HG03460 (cell line): ENCODE results near the gene CACNA2D3.

ENCODE experiments used
- ATAC-seq: cut with Tn5 transposase; IDR thresholded peaks from one replicate; pipeline ENCODE4 v1.9.1; 2021; ENCODE audit not compliant: unreplicated experiment

Gene CACNA2D3

GRCh38 chr3:54213907-54214306 is 91.6 kb downstream of the CACNA2D3 start:
- no peak for ATAC-seq

- ATAC-seq = no peak
Measured at GRCh38 chr3:54214845-54215244, 92.5 kb downstream of the CACNA2D3 start.

GRCh38 chr3:54215521-54215920 is 93.2 kb downstream of the CACNA2D3 start:
- no peak for ATAC-seq

GRCh38 chr3:54217828-54218227 is 95.5 kb downstream of the CACNA2D3 start:
- ATAC-seq = no peak

- no peak for ATAC-seq
Measured at GRCh38 chr3:54222316-54222715, 100.0 kb downstream of the CACNA2D3 start.

GRCh38 chr3:54223063-54223462 is 100.7 kb downstream of the CACNA2D3 start:
- no peak for ATAC-seq

GRCh38 chr3:54225841-54226528 is 103.6 kb downstream of the CACNA2D3 start:
- no peak for ATAC-seq

- ATAC-seq = no peak
Measured at GRCh38 chr3:54228806-54229205, 106.5 kb downstream of the CACNA2D3 start.

GRCh38 chr3:54232618-54233017 is 110.3 kb downstream of the CACNA2D3 start:
- ATAC-seq = no peak

- no peak for ATAC-seq
Measured at GRCh38 chr3:54235998-54236397, 113.6 kb downstream of the CACNA2D3 start.

- no peak for ATAC-seq
Measured at GRCh38 chr3:54237109-54237508, 114.8 kb downstream of the CACNA2D3 start.

GRCh38 chr3:54237788-54238502 is 115.6 kb downstream of the CACNA2D3 start:
- no peak for ATAC-seq

- ATAC-seq = no peak
Measured at GRCh38 chr3:54240309-54240708, 118.0 kb downstream of the CACNA2D3 start.

GRCh38 chr3:54243056-54243931 is 120.9 kb downstream of the CACNA2D3 start:
- ATAC-seq = no peak

GRCh38 chr3:54243960-54244682 is 121.8 kb downstream of the CACNA2D3 start:
- ATAC-seq = no peak

GRCh38 chr3:54251705-54252104 is 129.4 kb downstream of the CACNA2D3 start:
- ATAC-seq = no peak

GRCh38 chr3:54257125-54257720 is 134.9 kb downstream of the CACNA2D3 start:
- ATAC-seq = no peak

- ATAC-seq = no peak
Measured at GRCh38 chr3:54259636-54260035, 137.3 kb downstream of the CACNA2D3 start.

- no peak for ATAC-seq
Measured at GRCh38 chr3:54261141-54261540, 138.8 kb downstream of the CACNA2D3 start.

GRCh38 chr3:54262541-54262940 is 140.2 kb downstream of the CACNA2D3 start:
- no peak for ATAC-seq

GRCh38 chr3:54262946-54263345 is 140.6 kb downstream of the CACNA2D3 start:
- no peak for ATAC-seq
